ENCODE results near the gene IFT81. TPM values are rescaled to one million over a fixed set of nuclear protein-coding genes. Genes with fewer than 3 reads are reported as not detected.
"Not testable (repeated sequence)": the region's sequence is repeated elsewhere in the genome, so short reads cannot be mapped to it uniquely, and the experiment has no call there.

IFT81 gene, protein sequence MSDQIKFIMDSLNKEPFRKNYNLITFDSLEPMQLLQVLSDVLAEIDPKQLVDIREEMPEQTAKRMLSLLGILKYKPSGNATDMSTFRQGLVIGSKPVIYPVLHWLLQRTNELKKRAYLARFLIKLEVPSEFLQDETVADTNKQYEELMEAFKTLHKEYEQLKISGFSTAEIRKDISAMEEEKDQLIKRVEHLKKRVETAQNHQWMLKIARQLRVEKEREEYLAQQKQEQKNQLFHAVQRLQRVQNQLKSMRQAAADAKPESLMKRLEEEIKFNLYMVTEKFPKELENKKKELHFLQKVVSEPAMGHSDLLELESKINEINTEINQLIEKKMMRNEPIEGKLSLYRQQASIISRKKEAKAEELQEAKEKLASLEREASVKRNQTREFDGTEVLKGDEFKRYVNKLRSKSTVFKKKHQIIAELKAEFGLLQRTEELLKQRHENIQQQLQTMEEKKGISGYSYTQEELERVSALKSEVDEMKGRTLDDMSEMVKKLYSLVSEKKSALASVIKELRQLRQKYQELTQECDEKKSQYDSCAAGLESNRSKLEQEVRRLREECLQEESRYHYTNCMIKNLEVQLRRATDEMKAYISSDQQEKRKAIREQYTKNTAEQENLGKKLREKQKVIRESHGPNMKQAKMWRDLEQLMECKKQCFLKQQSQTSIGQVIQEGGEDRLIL
- total RNA-seq, result 10 to 100 TPM; 15.0 to 19.2 TPM
- long read RNA-seq, donor 1, partial matches to known transcripts, result 3 of 10 reads
- long read RNA-seq, donor 1, other reads (novel, unspliced or antisense), result 1 of 10 reads
- long read RNA-seq, donor 2, partial matches to known transcripts, result 20 of 30 reads
- long read RNA-seq, donor 2, other reads (novel, unspliced or antisense), result 4 of 30 reads

DNA sequence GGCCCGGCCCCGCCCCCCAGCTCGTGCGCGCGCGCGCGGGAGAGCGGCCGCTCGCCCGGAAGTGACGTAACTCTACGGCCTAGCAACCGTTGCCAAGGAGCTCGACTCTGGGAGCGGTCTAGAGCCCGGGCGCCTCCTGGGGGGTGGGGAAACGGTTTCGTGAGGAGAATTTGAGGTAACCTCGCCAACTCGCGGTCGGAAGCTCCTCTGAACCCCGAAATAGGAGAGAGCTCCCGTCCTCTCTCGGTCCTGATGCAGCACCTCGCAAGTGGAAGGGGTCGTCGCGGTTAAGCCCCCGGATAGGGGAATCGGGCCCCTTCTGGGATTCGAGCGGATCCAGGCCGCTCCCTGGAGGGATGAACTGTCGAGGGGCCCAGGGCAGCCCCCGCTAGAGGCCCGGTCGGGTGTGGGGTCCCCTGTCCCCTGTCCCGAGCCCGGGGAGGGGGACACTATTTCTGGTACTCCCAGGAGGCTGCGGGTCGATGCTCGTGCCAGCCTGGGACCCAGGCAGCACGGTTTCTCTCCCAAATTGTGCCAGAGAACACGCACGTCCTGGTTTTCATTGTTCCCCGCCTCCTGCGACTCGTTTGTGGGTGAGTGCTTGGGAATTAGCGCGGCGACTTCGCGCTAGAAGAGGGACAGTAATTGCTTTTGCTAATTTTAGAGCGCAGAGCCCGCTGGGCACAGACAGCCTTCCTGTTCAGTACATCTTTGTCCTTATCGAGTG lies at the start of gene IFT81:
Gene IFT81 (plus strand): TSS at position 89 of the 727 bp plus-strand sequence. CDS start 3,024 bp downstream, outside the sequence.
- DNase-seq (ENCODE audit: low spot score), result peak; percentile 98
- intact Hi-C loops (cut with DNase I), result no loop called here

- DNase-seq (ENCODE audit: low spot score), result no peak
- intact Hi-C loops (cut with DNase I), result no loop called here
These were observed 48.3 kb upstream of the IFT81 start for GRCh38 chr12:110075880-110076279.

DNA sequence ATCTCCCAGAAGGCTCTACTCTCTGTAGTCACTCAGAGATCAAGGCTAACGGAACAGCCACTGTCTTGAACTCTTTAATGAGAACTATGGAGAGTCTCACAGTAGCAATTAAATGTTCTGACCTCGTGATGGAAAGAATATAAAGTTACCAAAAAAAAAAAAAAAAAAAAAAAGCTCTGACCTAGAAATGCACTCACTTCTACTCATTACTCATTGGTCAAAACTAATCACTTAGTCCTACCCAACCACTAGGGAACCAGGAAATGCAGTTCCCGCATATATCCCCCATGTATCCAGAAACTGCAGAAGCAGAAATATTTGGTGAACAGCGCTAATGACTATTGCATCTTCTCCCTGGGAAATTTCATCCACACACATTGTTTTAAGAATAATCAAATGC lies 46.4 kb upstream of the IFT81 start:
- DNase-seq (ENCODE audit: low spot score), result no peak

GRCh38 chr12:110079477-110080400 lies 44.4 kb upstream of the IFT81 start:
- peak; percentile 86 for DNase-seq (ENCODE audit: low spot score)
- intact Hi-C loops (cut with DNase I), result no loop called here

More for the DNA sequence above, 46.4 kb upstream of the IFT81 start:
- intact Hi-C loops (cut with DNase I), result no loop called here

DNA sequence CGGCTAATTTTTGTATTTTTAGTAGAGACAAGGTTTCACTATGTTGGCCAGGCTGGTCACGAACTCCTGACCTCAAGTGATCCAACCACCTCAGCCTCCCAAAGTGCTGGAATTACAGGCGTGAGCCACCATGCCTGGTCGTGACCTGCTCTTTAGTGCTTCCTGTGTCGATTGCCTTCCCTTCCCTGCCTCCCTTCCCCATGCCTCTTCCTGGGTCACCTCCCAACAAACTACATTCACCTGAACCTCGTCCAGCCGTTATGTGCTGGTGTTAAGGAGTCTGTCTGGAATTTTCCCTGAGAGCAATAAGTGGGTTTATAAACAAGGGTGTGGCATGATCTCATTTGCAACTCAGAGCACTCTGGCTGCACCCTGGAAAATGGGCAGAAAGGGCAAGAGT lies 43.7 kb upstream of the IFT81 start:
- intact Hi-C loops (cut with DNase I), result no loop called here
- no peak for DNase-seq (ENCODE audit: low spot score)

- peak; percentile 5 for DNase-seq (ENCODE audit: low spot score)
- intact Hi-C loops (cut with DNase I), result no loop called here
These were observed 39.7 kb upstream of the IFT81 start for GRCh38 chr12:110084314-110085015.

- intact Hi-C loops (cut with DNase I), result not testable (repeated sequence)
- DNase-seq (ENCODE audit: low spot score), result peak; percentile 37
These were observed 35.9 kb upstream of the IFT81 start for GRCh38 chr12:110088216-110088615.

GRCh38 chr12:110088936-110089335 lies 35.2 kb upstream of the IFT81 start:
- intact Hi-C loops (cut with DNase I), result no loop called here
- DNase-seq (ENCODE audit: low spot score), result no peak

- intact Hi-C loops (cut with DNase I), result no loop called here
These were observed 33.7 kb upstream of the IFT81 start for GRCh38 chr12:110090266-110091135.

DNA sequence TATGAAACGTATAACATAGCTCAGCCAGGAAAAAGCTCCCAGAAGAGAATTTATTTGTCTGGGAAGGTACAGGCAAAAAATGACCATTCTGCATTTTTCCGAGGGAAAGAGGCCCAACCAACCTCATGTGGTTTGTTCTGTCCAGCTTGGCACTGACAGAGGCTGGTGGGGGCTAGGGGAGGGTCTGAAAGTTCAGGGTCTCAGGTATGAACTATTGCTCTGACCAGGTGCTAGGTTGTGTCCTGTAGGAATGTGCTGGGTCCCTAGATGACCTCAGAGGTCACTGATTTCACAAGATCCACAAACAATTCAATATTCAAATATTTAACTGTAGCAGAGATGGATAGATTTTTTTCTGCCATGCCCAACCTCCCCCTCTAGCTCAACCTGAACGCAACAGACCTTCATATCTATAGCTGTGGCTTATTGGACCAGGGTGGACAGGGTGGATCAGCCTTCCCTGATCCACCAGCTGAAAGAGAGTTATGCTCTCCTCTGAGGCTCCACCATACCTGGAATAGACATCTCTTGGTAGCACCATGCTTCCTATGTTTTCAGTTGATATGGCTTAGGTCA lies 32.9 kb upstream of the IFT81 start:
- DNase-seq (ENCODE audit: low spot score), result peak; percentile 14
- intact Hi-C loops (cut with DNase I), result no loop called here

More at GRCh38 chr12:110090266-110091135, 33.7 kb upstream of the IFT81 start:
- peak; percentile 66 for DNase-seq (ENCODE audit: low spot score)

DNA sequence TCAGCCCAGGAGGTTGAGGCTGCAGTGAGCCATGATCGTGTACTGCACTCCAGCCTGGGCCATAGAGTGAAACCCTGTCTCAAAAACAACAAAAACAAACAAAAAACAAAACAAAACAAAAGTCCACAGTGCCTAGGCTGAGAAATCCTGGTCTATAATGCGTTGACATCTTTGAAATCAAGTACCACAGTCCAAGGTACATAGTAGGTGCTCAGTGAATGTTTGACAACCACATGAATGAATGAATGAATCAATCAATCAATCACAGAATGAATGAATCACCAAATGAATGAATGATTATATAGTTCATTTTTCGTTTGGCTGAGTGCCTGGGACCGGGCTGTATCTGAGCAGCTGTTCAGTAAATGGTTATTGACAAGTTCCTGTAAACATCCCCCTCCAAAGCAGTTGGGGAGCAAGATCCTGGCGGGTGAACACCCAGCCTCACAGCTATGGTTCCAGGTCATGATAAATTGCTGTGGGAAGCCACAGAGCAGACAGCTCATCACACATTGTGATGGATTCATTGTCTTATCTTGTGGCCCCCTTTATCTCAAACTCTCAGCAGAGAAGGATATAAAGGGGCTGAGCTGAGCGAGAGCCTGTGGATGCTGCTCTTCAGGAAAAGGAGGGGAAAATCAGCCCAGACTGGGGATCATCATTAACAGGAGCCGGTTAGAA lies 30.4 kb upstream of the IFT81 start:
- intact Hi-C loops (cut with DNase I), result no loop called here
- DNase-seq (ENCODE audit: low spot score), result peak; percentile 19

- intact Hi-C loops (cut with DNase I), result loop anchor here in 1 of 2 donors (10.0 kb wide), 2 partner anchors 124 to 184 kb away; partner anchors contain the start of gene ATP2A2
- DNase-seq (ENCODE audit: low spot score), result peak; percentile 80
These were observed 23.7 kb upstream of the IFT81 start for GRCh38 chr12:110100315-110100970.

- intact Hi-C loops (cut with DNase I), result loop anchor here in 1 of 2 donors (10.0 kb wide), 2 partner anchors 123 to 183 kb away; partner anchors contain the start of gene ATP2A2
- DNase-seq (ENCODE audit: low spot score), result peak; percentile 81
These were observed 21.9 kb upstream of the IFT81 start for GRCh38 chr12:110102255-110102654.

GRCh38 chr12:110104188-110105094 lies 19.7 kb upstream of the IFT81 start:
- intact Hi-C loops (cut with DNase I), result loop anchor here in 1 of 2 donors (10.0 kb wide), 2 partner anchors 120 to 180 kb away; partner anchors contain the start of gene ATP2A2
- no peak for DNase-seq (ENCODE audit: low spot score)
